Measurements from ENCODE around the gene REV1.

The REV1 gene

DNA sequence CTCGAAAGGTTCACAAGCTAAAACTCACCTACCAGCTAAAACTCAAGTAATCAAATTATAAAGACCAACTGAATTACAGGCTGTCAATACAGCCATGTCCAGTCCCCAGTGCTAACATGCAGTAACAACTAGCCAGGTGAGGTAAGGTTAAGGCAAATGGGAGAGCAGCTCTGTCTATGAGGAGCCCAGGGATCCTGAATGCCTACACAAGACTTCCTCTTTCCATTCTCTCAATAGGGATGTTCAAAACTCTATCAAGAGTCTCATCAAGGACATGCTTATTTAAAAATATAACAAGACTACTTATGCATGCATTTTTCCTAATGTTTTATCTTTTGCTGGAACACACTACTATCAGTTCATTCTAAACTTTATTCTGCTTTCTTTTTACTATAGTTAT lies 20.4 kb downstream of the REV1 start:
- H3K9me3 ChIP-seq (ENCODE audit: insufficient read depth, low read depth, low read length): peaks cover 8% of the 10 kb centered on the region; the same call in 1 of the 2 replicates
- H3K36me3 ChIP-seq (ENCODE audit: insufficient read depth, low read depth, low read length): peaks cover 8% of the 10 kb centered on the region; the same call in 1 of the 2 replicates
- no peaks in the 10 kb centered on the region for H3K27me3 ChIP-seq (ENCODE audit: insufficient read depth, low read length)
- peaks cover 18% of the 10 kb centered on the region for H3K4me1 ChIP-seq (ENCODE audit: insufficient read depth, low read length)
- H3K27ac ChIP-seq (ENCODE audit: low read length): no peak overlapping the region
- H3K4me3 ChIP-seq (ENCODE audit: low read length): no peak overlapping the region
- H3K9ac ChIP-seq (ENCODE audit: low read depth, low read length): no peak overlapping the region

DNA sequence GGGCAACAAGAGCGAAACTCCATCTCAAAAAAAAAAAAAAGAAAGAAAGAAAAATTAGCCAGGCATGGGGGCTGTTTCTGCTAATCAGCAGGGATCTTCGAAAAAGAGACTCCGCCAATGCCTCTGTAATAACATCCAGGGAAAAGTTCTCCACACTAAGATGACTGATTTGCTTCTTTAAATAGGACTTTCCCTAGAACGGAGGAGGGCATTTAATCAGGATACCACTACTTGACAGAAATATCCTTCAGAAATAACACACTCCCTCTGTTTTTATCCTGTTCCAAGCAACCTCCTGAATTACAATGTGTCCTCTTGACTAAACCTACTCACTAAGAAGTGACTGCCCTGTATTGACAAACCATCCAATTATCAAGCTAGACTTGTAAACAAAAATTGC lies 21.7 kb downstream of the REV1 start:
- no peak overlapping the region for H3K27ac ChIP-seq (ENCODE audit: low read length)
- H3K9ac ChIP-seq (ENCODE audit: low read depth, low read length): no peak overlapping the region
- peaks cover 9% of the 10 kb centered on the region for H3K36me3 ChIP-seq (ENCODE audit: insufficient read depth, low read depth, low read length)
- peaks cover 8% of the 10 kb centered on the region; the same call in 1 of the 2 replicates for H3K4me1 ChIP-seq (ENCODE audit: insufficient read depth, low read length)
- no peak overlapping the region for H3K4me3 ChIP-seq (ENCODE audit: low read length)
- H3K9me3 ChIP-seq (ENCODE audit: insufficient read depth, low read depth, low read length): peaks cover 8% of the 10 kb centered on the region; the same call in 1 of the 2 replicates
- no peaks in the 10 kb centered on the region for H3K27me3 ChIP-seq (ENCODE audit: insufficient read depth, low read length)

DNA sequence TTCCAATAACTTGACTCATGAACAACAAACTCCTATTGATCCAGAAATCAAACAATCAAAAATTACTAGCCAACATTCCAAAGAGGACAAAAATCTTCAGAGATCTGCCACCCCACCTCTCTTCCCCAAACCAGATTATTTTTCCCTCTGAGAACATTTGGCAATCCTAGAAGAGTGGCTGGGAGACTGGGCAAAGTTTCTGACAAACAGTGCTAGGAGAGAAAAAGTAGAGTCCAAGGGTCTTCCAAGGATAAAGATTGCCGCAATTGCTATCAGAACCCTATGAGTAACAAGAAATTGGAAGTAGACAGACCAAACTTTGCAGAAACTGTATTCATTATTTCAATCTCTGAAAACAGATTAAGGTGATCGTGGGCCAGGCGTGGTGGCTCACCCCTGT lies 22.4 kb downstream of the REV1 start:
- H3K27me3 ChIP-seq (ENCODE audit: insufficient read depth, low read length): no peaks in the 10 kb centered on the region
- no peak overlapping the region for H3K27ac ChIP-seq (ENCODE audit: low read length)
- H3K4me3 ChIP-seq (ENCODE audit: low read length): no peak overlapping the region
- peaks cover 8% of the 10 kb centered on the region; the same call in 1 of the 2 replicates for H3K9me3 ChIP-seq (ENCODE audit: insufficient read depth, low read depth, low read length)
- peaks cover 9% of the 10 kb centered on the region for H3K36me3 ChIP-seq (ENCODE audit: insufficient read depth, low read depth, low read length)
- peaks cover 5% of the 10 kb centered on the region; the same call in 1 of the 2 replicates for H3K4me1 ChIP-seq (ENCODE audit: insufficient read depth, low read length)
- no peak overlapping the region for H3K9ac ChIP-seq (ENCODE audit: low read depth, low read length)

DNA sequence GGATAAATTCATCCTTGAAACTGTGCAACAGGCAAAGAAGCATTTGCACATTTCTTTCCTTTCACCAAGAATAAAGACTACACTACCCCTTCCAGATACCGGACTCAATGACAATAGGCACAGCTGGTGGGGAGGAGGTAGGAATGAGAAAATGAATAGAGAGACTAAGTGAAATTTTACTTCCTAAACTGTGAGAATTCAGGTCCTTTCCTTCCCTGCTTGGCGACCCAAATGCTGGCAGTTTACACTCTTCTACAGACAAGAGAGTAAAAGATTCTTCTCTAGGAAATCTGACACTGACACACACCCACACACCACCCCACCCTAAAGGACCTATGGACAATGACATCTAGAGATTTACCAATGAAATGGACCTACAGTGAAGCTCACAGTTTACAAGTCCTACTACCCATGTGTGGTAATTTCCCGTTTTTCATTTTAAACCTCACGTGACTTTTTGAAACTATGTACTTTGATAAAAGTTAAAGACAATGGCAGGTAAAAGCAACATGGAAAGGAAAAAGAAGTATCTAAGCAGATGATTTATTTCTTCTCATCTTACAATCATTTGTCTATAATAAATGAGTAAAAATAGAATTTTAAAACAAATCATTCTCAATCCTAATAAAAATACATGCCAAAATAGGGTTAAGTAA lies 27.9 kb downstream of the REV1 start:
- Histone ChIP-seq H3K9ac (ENCODE audit: low read depth, low read length) (no peak overlapping the region), H3K36me3 (ENCODE audit: insufficient read depth, low read depth, low read length) (peaks cover 41% of the 10 kb centered on the region), H3K27me3 (ENCODE audit: insufficient read depth, low read length) (no peaks in the 10 kb centered on the region), H3K4me3 (ENCODE audit: low read length) (no peak overlapping the region), H3K9me3 (ENCODE audit: insufficient read depth, low read depth, low read length) (no peaks in the 10 kb centered on the region), H3K4me1 (ENCODE audit: insufficient read depth, low read length) (peaks cover 12% of the 10 kb centered on the region; the same call in 1 of the 2 replicates), H3K27ac (ENCODE audit: low read length) (no peak overlapping the region)

DNA sequence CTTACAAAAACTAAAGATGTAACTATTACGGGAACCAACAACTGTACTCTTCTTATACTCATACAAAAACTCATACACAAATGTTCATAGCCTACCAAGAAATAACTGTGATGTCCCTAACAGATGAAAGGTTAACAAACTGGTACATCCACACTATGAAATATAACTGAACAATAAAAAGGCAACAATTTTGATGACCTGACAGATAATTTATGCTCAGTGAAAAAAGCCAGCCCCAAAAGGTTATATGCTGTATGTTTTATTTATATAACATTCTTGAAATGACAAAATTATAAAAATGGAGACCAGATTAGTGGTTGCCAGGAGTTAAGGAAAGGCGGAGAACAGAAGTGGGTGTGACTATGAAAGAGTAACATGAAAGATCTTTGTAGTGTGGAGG lies 31.3 kb downstream of the REV1 start:
- Histone ChIP-seq H3K4me3 (ENCODE audit: low read length) (no peak overlapping the region), H3K27me3 (ENCODE audit: insufficient read depth, low read length) (no peaks in the 10 kb centered on the region), H3K36me3 (ENCODE audit: insufficient read depth, low read depth, low read length) (peaks cover 67% of the 10 kb centered on the region), H3K4me1 (ENCODE audit: insufficient read depth, low read length) (peaks cover 12% of the 10 kb centered on the region; the same call in 1 of the 2 replicates), H3K9ac (ENCODE audit: low read depth, low read length) (no peak overlapping the region), H3K9me3 (ENCODE audit: insufficient read depth, low read depth, low read length) (no peaks in the 10 kb centered on the region), H3K27ac (ENCODE audit: low read length) (no peak overlapping the region)

DNA sequence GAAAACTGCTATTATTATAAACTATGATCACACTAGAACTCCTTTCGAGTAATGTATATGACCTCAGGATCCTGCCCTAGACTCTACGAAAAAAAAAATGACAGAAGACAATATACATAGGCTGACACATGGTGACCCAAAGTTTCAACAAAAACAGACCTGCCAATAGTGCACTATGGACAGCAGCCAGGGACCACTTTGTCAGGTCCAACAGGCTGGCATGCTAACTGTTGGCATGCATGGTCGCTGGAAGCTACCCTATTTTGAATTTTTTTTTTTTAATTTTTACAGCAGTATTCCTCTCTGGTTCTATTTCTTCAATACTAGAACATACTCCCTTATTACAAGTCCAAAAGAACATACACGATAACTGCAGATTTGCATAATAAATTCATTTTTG lies 38.1 kb downstream of the REV1 start:
- Histone ChIP-seq H3K9me3 (ENCODE audit: insufficient read depth, low read depth, low read length) (no peaks in the 10 kb centered on the region), H3K36me3 (ENCODE audit: insufficient read depth, low read depth, low read length) (peaks cover 65% of the 10 kb centered on the region), H3K4me3 (ENCODE audit: low read length) (no peak overlapping the region), H3K27ac (ENCODE audit: low read length) (no peak overlapping the region), H3K27me3 (ENCODE audit: insufficient read depth, low read length) (no peaks in the 10 kb centered on the region), H3K9ac (ENCODE audit: low read depth, low read length) (no peak overlapping the region), H3K4me1 (ENCODE audit: insufficient read depth, low read length) (no peaks in the 10 kb centered on the region)

DNA sequence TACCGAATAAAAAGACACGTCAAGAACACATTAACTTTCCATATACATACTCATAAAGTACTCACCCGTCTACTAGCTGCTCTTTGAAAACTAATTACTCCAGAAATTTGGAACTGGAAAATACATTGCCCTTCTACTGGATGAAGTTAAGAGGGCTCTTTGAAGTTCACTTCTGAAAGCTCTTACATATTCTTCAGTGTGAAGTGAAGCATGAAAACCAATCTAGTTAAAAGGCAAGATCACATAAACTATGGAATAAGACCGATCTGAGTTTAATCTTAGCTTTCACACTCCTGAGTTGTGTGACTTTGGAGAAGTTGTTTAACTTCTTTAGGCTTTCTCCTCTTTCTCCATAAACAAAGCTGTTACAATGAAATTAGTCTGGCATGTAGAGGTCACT lies 38.5 kb downstream of the REV1 start:
- H3K36me3 ChIP-seq (ENCODE audit: insufficient read depth, low read depth, low read length): peaks cover 61% of the 10 kb centered on the region

DNA sequence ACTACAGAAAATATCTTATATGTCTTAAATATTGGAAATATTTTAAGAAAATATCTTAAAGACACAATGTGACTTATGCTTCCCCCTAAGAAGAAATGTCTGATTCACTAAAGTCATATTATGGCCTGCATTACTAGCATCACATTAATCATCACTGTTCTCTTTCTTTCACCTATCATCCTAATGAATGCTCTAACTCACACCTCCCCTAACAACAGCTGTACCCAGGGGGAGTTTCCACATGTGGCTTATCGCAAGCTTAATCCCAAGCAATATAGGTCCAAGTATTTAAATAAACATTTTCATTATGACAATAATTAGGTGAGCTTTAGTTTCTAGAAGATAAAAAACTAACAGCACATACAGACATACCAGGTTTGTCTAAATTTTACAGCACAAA lies 39.6 kb downstream of the REV1 start:
- Histone ChIP-seq H3K9ac (ENCODE audit: low read depth, low read length) (no peak overlapping the region), H3K9me3 (ENCODE audit: insufficient read depth, low read depth, low read length) (no peaks in the 10 kb centered on the region), H3K27me3 (ENCODE audit: insufficient read depth, low read length) (no peaks in the 10 kb centered on the region), H3K36me3 (ENCODE audit: insufficient read depth, low read depth, low read length) (peaks cover 55% of the 10 kb centered on the region), H3K4me3 (ENCODE audit: low read length) (no peak overlapping the region), H3K27ac (ENCODE audit: low read length) (no peak overlapping the region), H3K4me1 (ENCODE audit: insufficient read depth, low read length) (no peaks in the 10 kb centered on the region)

More for the DNA sequence above, 38.5 kb downstream of the REV1 start:
- no peaks in the 10 kb centered on the region for H3K27me3 ChIP-seq (ENCODE audit: insufficient read depth, low read length)
- no peak overlapping the region for H3K9ac ChIP-seq (ENCODE audit: low read depth, low read length)
- no peaks in the 10 kb centered on the region for H3K4me1 ChIP-seq (ENCODE audit: insufficient read depth, low read length)
- no peak overlapping the region for H3K27ac ChIP-seq (ENCODE audit: low read length)
- H3K9me3 ChIP-seq (ENCODE audit: insufficient read depth, low read depth, low read length): no peaks in the 10 kb centered on the region
- no peak overlapping the region for H3K4me3 ChIP-seq (ENCODE audit: low read length)

DNA sequence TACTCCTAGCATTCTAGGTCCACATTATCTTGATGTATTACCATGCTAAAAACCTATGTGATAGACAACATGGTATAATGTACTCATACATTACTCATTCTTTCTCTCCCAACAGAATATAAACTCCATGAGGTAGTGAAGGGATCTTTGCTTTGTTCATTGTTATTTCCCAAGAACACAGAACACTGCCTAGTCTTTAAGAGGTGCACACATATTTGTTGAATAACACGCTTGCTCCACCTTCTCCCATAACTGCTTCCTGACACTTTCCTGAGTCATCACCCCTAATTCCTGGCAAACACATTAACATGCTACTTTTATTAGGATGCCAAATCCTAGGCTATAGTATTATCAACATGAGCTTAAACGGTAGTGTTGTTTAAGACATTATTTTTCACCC lies 41.3 kb downstream of the REV1 start:
- no peak overlapping the region for H3K27ac ChIP-seq (ENCODE audit: low read length)
- H3K4me3 ChIP-seq (ENCODE audit: low read length): no peak overlapping the region
- H3K36me3 ChIP-seq (ENCODE audit: insufficient read depth, low read depth, low read length): peaks cover 50% of the 10 kb centered on the region
- no peak overlapping the region for H3K9ac ChIP-seq (ENCODE audit: low read depth, low read length)
- no peaks in the 10 kb centered on the region for H3K27me3 ChIP-seq (ENCODE audit: insufficient read depth, low read length)
- no peaks in the 10 kb centered on the region for H3K9me3 ChIP-seq (ENCODE audit: insufficient read depth, low read depth, low read length)
- no peaks in the 10 kb centered on the region for H3K4me1 ChIP-seq (ENCODE audit: insufficient read depth, low read length)

DNA sequence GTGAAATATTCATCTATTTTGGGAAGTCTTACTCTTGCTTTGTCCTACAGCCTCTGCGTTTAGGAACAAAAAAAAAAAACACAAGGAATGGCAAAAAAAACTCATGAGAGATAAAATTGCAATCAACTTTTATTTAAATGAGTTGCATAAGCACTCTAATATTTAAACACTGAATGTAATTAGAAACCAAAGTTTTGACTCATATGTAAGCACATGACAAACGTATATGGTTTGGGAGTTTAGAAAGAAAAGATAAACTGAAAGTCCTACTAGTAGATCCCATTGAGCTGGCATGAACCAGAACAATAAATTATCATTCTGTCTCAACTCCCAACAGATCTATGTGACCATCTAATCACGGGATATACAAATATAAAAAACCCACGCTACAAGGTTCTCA lies 44.8 kb downstream of the REV1 start:
- H3K4me3 ChIP-seq (ENCODE audit: low read length): no peak overlapping the region
- no peak overlapping the region for H3K27ac ChIP-seq (ENCODE audit: low read length)
- peaks cover 42% of the 10 kb centered on the region for H3K36me3 ChIP-seq (ENCODE audit: insufficient read depth, low read depth, low read length)

DNA sequence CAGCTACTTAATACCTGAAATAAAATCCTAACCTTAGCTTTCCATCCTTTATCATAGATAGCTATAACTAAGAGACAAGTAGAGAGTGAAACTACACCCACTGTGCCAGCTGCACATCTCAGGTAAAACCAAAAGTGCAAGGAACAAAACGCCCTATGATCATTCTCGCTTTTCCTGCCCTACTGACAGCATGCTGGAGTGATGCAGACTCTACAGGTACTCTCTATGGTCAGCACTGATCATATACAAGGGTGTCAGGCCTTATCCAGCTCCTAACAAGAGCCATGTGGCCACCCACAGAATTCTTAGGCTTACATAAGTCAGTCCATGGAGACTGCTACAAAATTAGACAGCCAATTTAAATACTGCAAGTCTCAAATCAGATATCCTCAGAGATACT lies 45.6 kb downstream of the REV1 start:
- H3K9me3 ChIP-seq (ENCODE audit: insufficient read depth, low read depth, low read length): no peaks in the 10 kb centered on the region
- H3K27me3 ChIP-seq (ENCODE audit: insufficient read depth, low read length): no peaks in the 10 kb centered on the region
- H3K27ac ChIP-seq (ENCODE audit: low read length): no peak overlapping the region
- peaks cover 19% of the 10 kb centered on the region for H3K4me1 ChIP-seq (ENCODE audit: insufficient read depth, low read length)
- no peak overlapping the region for H3K9ac ChIP-seq (ENCODE audit: low read depth, low read length)
- peaks cover 43% of the 10 kb centered on the region for H3K36me3 ChIP-seq (ENCODE audit: insufficient read depth, low read depth, low read length)
- no peak overlapping the region for H3K4me3 ChIP-seq (ENCODE audit: low read length)

More for the DNA sequence above, 44.8 kb downstream of the REV1 start:
- Histone ChIP-seq H3K9ac (ENCODE audit: low read depth, low read length) (no peak overlapping the region), H3K9me3 (ENCODE audit: insufficient read depth, low read depth, low read length) (no peaks in the 10 kb centered on the region), H3K4me1 (ENCODE audit: insufficient read depth, low read length) (peaks cover 12% of the 10 kb centered on the region), H3K27me3 (ENCODE audit: insufficient read depth, low read length) (no peaks in the 10 kb centered on the region)

DNA sequence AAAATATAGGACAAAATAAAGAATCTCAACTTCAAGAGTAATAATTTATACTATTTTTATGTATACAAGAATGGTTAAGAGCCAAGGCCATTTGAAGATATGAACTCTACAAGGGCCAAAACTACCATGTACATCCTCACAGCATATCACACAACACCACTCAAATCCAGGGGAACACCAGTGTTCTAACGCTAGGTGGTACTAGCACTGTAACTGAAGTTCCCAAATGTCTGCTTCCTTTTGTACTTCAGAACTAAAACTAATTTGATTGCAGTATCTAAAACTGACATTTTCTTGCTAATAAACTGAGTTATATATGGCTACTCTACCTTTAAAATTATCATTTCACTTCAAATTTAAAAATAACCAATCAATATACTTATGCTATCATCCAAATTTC lies 47.0 kb downstream of the REV1 start:
- H3K4me3 ChIP-seq (ENCODE audit: low read length): no peak overlapping the region
- no peaks in the 10 kb centered on the region for H3K27me3 ChIP-seq (ENCODE audit: insufficient read depth, low read length)
- H3K27ac ChIP-seq (ENCODE audit: low read length): no peak overlapping the region
- peaks cover 45% of the 10 kb centered on the region for H3K36me3 ChIP-seq (ENCODE audit: insufficient read depth, low read depth, low read length)
- no peak overlapping the region for H3K9ac ChIP-seq (ENCODE audit: low read depth, low read length)
- peaks cover 25% of the 10 kb centered on the region for H3K4me1 ChIP-seq (ENCODE audit: insufficient read depth, low read length)
- H3K9me3 ChIP-seq (ENCODE audit: insufficient read depth, low read depth, low read length): no peaks in the 10 kb centered on the region
